GM21723 (cell line): Measurements from ENCODE around the gene CKS1B.

ENCODE experiments used
- ATAC-seq: cut with Tn5 transposase; IDR thresholded peaks from one replicate; pipeline ENCODE4 v1.9.1; 2021; ENCODE audit warnings: mild to moderate bottlenecking, moderate library complexity; ENCODE audit not compliant: unreplicated experiment

The CKS1B gene

GRCh38 chr1:155012026-155012546 is 37.6 kb downstream of the CKS1B start:
- ATAC-seq = no peak

- ATAC-seq = no peak
These were observed 38.5 kb downstream of the CKS1B start for GRCh38 chr1:155012776-155013602.

- no peak for ATAC-seq
These were observed 39.2 kb downstream of the CKS1B start for GRCh38 chr1:155013632-155014031.

DNA sequence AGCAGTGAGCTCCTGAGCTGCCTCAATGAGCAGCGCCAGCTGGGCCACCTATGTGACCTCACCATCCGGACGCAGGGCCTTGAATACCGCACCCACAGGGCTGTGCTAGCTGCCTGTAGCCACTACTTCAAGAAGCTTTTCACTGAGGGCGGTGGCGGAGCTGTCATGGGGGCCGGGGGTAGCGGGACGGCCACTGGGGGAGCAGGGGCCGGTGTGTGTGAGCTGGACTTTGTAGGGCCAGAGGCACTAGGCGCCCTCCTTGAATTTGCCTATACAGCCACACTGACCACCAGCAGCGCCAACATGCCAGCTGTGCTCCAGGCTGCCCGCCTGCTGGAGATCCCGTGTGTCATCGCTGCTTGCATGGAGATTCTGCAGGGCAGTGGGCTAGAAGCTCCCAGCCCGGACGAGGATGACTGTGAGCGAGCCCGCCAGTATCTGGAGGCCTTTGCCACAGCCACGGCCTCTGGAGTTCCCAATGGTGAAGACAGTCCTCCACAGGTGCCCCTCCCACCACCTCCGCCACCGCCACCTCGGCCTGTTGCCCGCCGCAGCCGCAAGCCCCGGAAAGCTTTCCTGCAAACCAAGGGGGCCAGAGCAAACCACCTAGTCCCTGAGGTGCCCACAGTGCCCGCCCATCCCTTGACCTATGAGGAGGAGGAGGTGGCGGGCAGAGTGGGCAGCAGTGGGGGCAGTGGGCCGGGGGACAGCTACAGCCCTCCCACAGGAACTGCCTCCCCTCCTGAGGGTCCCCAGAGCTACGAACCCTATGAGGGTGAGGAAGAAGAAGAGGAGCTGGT is 40.4 kb downstream of the CKS1B start:
- no peak for ATAC-seq

DNA sequence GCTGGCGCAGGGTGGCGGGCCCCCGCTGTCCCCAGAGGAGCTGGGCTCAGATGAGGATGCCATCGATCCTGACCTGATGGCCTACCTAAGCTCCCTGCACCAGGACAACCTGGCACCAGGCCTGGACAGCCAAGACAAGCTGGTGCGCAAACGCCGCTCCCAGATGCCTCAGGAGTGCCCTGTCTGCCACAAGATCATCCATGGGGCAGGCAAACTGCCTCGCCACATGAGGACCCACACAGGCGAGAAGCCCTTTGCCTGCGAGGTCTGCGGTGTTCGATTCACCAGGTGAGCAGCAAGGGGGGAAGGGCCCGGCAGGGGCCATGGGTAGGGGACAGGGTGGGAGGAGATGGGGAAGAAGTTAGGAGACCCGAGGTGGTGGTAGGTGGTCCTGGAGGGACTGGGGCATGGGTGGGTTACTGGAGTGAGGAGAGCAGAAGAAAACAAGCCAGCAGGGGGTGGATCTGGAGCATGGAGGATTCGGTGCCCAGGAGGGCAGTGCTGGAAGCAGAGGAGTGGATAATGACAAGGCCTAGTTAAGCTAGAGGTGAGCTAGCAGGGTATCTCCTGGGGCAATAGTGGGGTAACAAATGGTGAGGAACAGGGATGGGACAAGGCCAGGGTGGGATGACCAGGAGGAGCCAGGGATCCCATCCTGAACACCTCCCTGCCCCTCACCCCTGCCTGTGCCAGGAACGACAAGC is 41.2 kb downstream of the CKS1B start:
- ATAC-seq = no peak

DNA sequence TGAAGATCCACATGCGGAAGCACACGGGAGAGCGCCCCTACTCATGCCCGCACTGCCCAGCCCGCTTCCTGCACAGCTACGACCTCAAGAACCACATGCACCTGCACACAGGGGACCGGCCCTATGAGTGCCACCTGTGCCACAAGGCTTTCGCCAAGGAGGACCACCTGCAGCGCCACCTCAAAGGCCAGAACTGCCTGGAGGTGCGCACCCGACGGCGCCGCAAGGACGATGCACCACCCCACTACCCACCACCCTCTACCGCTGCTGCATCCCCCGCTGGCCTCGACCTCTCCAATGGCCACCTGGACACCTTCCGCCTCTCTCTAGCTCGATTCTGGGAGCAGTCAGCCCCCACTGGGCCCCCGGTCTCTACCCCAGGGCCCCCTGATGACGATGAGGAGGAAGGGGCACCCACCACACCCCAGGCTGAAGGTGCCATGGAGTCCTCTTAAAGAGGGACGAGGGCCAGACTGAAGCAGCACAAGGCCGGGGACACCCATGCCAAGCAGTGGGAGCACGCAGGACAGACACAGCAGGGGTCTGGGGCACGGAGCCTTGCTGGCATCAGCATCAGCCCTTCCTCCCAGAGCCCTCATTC is 41.9 kb downstream of the CKS1B start:
- ATAC-seq = no peak

DNA sequence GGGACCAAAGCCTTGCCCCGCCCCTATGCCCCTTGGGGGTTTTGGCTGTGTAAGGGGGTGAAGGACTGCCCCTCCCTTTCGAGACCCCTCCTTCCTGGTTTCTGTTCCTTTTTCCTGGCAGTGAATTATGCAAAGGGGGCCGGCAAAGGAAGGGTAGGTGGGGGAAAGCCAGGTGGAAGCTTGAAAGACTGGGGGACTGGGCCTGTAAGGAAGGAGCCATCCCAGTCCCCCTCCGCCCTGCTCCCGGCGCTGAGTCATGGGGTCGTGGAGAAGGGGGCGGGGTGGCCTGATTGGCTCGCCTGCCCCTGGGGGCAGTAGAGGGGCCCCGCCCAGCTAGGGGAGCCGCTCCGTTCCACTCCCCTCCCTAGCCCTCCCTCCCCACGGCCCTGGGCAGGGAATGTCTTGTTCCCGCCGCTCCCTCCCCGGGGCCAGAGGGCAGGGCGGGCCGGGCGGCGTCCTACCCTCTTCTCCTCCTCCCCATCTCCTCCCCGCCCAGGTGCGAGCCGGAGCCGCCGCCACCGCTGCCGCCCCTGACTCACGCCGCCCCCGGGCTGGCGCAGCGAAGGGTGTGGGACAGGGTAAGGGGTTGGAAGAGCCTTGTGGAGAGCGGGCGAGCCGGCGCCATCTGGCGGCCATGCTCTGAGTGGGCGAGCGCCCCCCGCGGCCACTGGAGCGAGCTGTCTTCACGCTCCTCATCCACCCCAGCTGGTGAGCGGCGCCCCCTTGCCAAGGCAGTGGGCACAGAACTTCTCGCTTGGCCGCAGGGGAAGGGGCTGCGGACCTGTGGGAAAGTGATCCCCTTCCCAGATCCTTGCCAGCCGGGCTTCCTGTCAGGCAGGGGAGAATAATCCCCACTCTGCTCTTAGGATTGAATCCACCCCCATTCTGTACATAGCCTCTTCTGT is 42.8 kb downstream of the CKS1B start:
- ATAC-seq = peak; percentile 67

- no peak for ATAC-seq
These were observed 43.5 kb downstream of the CKS1B start for GRCh38 chr1:155017946-155018316.

DNA sequence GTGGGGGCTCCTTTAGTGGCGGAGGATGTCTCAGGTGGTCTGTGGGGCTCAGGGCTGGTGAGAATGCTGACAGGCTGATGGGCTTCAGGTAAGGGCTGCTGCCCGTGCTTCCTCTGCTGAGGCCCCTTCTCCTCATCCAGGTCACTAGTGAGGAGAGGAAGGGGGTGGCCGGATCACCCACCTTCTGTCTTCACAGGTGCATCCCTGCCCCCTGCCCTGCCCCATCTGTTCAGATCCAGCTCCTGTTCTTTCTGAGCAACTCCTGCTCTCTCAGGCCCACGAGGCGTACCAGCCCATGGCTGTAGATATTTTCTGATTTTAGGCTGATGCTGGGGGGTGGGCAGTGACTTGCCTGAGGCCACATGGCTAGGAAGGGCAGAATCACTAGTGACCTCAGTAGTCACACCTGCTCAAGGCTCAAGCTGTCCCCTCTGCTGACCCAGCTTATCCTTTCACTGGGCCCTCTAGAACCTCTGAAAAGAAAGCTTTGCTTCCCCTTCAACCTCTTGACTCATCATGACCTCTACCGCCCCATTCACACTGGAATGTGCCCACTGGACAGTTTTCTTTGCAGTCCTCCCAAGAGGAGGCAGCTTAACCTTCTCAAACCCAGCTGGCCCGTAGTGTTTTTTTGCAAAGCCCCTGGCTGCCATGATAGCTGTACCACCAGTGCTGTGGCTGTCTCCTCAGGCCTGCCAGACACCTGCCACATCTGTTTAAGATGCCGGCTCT is 44.3 kb downstream of the CKS1B start:
- no peak for ATAC-seq

- no peak for ATAC-seq
These were observed 45.1 kb downstream of the CKS1B start for GRCh38 chr1:155019377-155020245.

DNA sequence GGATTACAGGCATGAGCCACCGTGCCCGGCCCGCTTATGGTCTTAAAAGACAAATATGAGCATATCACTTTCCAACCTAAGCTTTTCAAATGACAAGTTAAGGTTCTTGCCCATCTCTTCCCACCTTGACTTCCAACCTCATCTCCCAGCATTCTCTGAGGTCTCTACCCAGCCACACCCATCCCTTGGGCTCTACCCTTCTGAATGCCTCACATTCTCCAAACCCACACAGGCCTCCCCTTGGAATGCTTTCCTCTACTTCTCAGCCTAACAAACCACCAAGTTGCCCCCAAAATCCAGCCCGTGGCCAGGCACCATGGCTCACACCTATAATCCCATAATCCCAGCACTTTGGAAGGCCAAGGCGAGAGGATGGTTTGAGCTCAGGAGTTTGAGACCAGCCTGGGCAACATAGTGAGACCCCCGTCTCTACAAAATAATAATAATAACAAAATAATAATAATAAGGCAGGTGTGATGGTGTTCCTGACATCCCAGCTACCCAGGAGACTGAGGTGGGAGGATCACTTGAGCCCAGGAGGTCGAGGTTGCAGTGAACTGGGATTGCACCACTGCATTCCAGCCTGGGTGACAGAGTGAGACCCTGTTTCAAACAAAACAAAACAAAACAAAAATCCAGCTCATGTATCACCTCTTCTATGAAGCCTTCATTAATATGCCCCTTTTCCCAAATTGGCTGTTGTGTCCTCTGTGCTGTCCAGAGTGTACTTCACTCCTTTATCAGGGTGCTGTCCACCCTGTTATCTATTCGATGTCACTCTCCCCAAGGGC is 47.9 kb downstream of the CKS1B start:
- no peak for ATAC-seq

DNA sequence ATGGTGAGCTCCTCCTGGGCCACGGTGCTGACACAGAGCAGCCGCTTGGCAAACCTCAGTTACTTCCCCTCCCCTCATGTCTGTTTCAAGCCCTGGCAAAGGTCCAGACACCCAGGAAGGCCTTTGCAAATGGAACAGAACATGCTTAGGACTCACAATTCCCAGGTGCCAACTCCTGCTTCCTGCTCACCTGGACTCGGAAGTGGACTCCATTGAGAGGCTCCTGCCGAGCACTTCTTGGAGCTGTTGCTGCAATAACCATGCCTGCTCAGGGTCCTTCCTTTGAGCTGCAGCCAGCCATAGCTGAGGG is 48.4 kb downstream of the CKS1B start:
- no peak for ATAC-seq

GRCh38 chr1:155023627-155024026 is 49.1 kb downstream of the CKS1B start:
- no peak for ATAC-seq

DNA sequence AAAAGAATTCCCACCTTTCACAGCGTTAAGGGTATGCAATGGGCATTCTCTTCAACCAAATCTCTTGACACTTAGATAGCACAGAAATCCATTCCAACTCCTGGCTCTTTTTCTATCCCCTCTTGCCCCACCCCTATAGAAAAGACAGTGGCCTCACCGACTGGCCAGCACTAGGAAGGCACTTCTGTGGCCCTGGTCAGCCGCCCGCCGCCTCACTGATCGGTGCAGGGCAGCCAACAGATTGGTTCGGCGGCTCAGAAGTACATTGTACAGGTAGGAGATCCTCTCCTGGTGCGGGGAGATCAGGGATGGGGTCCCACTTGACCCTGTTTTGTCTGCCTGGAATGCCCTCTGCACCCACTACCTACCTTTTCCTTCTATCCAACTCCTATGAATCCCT is 49.8 kb downstream of the CKS1B start:
- ATAC-seq = no peak

DNA sequence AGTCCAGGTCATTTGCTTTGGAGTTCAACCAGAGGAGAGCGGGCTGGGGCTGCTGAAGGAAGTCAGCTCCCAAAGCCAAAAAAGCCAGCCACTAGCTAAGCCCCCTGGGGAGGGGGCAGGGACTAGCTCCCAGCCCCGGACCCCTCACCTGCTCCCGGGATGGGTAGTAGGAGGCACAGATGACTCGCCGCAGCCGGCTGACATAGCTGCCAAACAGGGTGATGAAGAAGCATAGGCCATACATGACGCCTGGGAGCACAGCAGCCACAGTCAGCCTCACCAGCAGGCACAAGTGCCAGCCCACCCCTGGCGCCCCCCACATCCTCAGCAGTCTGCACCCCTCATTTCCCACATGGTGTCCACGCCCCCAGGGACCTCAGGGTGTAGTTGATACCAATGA is 51.7 kb downstream of the CKS1B start:
- no peak for ATAC-seq

DNA sequence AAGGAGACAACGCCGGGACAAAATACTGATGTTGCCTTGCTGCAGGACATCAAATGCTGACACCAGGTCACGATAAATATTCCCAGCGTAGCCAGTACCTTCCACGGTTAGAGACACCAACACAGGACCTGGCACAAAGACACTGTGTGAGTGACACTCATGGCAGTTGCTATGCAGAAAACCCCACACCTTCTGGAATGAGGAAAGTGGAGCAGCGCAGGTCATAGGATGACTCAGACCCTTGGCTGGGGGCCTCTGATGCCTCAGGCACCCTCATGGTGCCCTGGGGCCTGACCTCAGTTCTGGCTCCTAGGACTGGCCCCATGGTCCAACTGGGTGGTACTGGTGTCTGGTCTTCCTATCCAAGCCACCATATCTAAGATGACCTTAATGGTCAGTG is 52.1 kb downstream of the CKS1B start:
- ATAC-seq = no peak
